Measurements from ENCODE around the gene TP73.
"Not testable (repeated sequence)": the region's sequence is repeated elsewhere in the genome, so short reads cannot be mapped to it uniquely, and the experiment has no call there.

Gene TP73

GRCh38 chr1:3717041-3717714 lies 64.9 kb downstream of the TP73 start:
- H3K9me3 ChIP-seq (ENCODE audit: insufficient read depth, low read depth, low read length), result no peaks in the 10 kb centered on the region
- H3K4me1 ChIP-seq (ENCODE audit: insufficient read depth, low read length), result peaks cover 5% of the 10 kb centered on the region; the same call in 1 of the 2 replicates
- no peaks in the 10 kb centered on the region; the same call in none of the 2 replicates for H3K27me3 ChIP-seq (ENCODE audit: insufficient read depth, low read length)
- no peak overlapping the region for H3K9ac ChIP-seq (ENCODE audit: low read depth, low read length)
- H3K27ac ChIP-seq (ENCODE audit: low read depth, low read length), result no peak overlapping the region
- H3K4me3 ChIP-seq (ENCODE audit: low read length), result no peak overlapping the region
- H3K36me3 ChIP-seq (ENCODE audit: insufficient read depth, low read length), result no peaks in the 10 kb centered on the region
- WGBS, result 65% methylated on average over 30 of the region's 33 CpGs

- Histone ChIP-seq H3K4me1 (ENCODE audit: insufficient read depth, low read length) (peaks cover 5% of the 10 kb centered on the region; the same call in 1 of the 2 replicates), H3K9me3 (ENCODE audit: insufficient read depth, low read depth, low read length) (no peaks in the 10 kb centered on the region), H3K36me3 (ENCODE audit: insufficient read depth, low read length) (no peaks in the 10 kb centered on the region), H3K27ac (ENCODE audit: low read depth, low read length) (no peak overlapping the region), H3K4me3 (ENCODE audit: low read length) (peak overlapping the region; percentile 46), H3K27me3 (ENCODE audit: insufficient read depth, low read length) (no peaks in the 10 kb centered on the region; the same call in none of the 2 replicates), H3K9ac (ENCODE audit: low read depth, low read length) (no peak overlapping the region)
- WGBS, result 15% methylated on average over 40 of the region's 40 CpGs
Measured at GRCh38 chr1:3717715-3718601, 65.6 kb downstream of the TP73 start.

- Histone ChIP-seq H3K9me3 (ENCODE audit: insufficient read depth, low read depth, low read length) (no peaks in the 10 kb centered on the region), H3K36me3 (ENCODE audit: insufficient read depth, low read length) (no peaks in the 10 kb centered on the region), H3K27me3 (ENCODE audit: insufficient read depth, low read length) (no peaks in the 10 kb centered on the region; the same call in 1 of the 2 replicates), H3K9ac (ENCODE audit: low read depth, low read length) (no peak overlapping the region), H3K27ac (ENCODE audit: low read depth, low read length) (no peak overlapping the region), H3K4me3 (ENCODE audit: low read length) (no peak overlapping the region), H3K4me1 (ENCODE audit: insufficient read depth, low read length) (peaks cover 5% of the 10 kb centered on the region; the same call in 1 of the 2 replicates)
- WGBS, result 92% methylated on average over 14 of the region's 14 CpGs
Measured at GRCh38 chr1:3718764-3719163, 66.4 kb downstream of the TP73 start.

GRCh38 chr1:3721955-3722465 lies 69.7 kb downstream of the TP73 start:
- H3K4me1 ChIP-seq (ENCODE audit: insufficient read depth, low read length), result peaks cover 5% of the 10 kb centered on the region; the same call in 1 of the 2 replicates
- H3K9me3 ChIP-seq (ENCODE audit: insufficient read depth, low read depth, low read length), result no peaks in the 10 kb centered on the region
- H3K4me3 ChIP-seq (ENCODE audit: low read length), result no peak overlapping the region
- H3K36me3 ChIP-seq (ENCODE audit: insufficient read depth, low read length), result no peaks in the 10 kb centered on the region
- no peaks in the 10 kb centered on the region; the same call in 1 of the 2 replicates for H3K27me3 ChIP-seq (ENCODE audit: insufficient read depth, low read length)
- 81% methylated on average over 20 of the region's 20 CpGs for WGBS
- H3K27ac ChIP-seq (ENCODE audit: low read depth, low read length), result no peak overlapping the region
- H3K9ac ChIP-seq (ENCODE audit: low read depth, low read length), result no peak overlapping the region

GRCh38 chr1:3722846-3723245 lies 70.5 kb downstream of the TP73 start:
- no peaks in the 10 kb centered on the region for H3K9me3 ChIP-seq (ENCODE audit: insufficient read depth, low read depth, low read length)
- H3K27ac ChIP-seq (ENCODE audit: low read depth, low read length), result no peak overlapping the region
- H3K36me3 ChIP-seq (ENCODE audit: insufficient read depth, low read length), result no peaks in the 10 kb centered on the region
- H3K27me3 ChIP-seq (ENCODE audit: insufficient read depth, low read length), result no peaks in the 10 kb centered on the region
- no peak overlapping the region for H3K4me3 ChIP-seq (ENCODE audit: low read length)
- H3K9ac ChIP-seq (ENCODE audit: low read depth, low read length), result no peak overlapping the region
- H3K4me1 ChIP-seq (ENCODE audit: insufficient read depth, low read length), result peaks cover 4% of the 10 kb centered on the region; the same call in 1 of the 2 replicates
- WGBS, result 91% methylated on average over 3 of the region's 3 CpGs

- not testable (repeated sequence) for H3K9ac ChIP-seq (ENCODE audit: low read depth, low read length); H3K4me1 ChIP-seq (ENCODE audit: insufficient read depth, low read length); H3K27ac ChIP-seq (ENCODE audit: low read depth, low read length); H3K27me3 ChIP-seq (ENCODE audit: insufficient read depth, low read length); H3K4me3 ChIP-seq (ENCODE audit: low read length); H3K9me3 ChIP-seq (ENCODE audit: insufficient read depth, low read depth, low read length); H3K36me3 ChIP-seq (ENCODE audit: insufficient read depth, low read length)
- 42% methylated on average over 18 of the region's 18 CpGs for WGBS
Measured at GRCh38 chr1:3724416-3725030, 72.2 kb downstream of the TP73 start.

GRCh38 chr1:3725366-3725765 lies 73.0 kb downstream of the TP73 start:
- H3K9ac ChIP-seq (ENCODE audit: low read depth, low read length), result no peak overlapping the region
- no peaks in the 10 kb centered on the region for H3K27me3 ChIP-seq (ENCODE audit: insufficient read depth, low read length)
- H3K36me3 ChIP-seq (ENCODE audit: insufficient read depth, low read length), result no peaks in the 10 kb centered on the region
- no peak overlapping the region for H3K4me3 ChIP-seq (ENCODE audit: low read length)
- 0 out of 2 replicates have a peak, but pooled peaks cover under 1% of the 10 kb centered on the region for H3K4me1 ChIP-seq (ENCODE audit: insufficient read depth, low read length)
- H3K27ac ChIP-seq (ENCODE audit: low read depth, low read length), result no peak overlapping the region
- no peaks in the 10 kb centered on the region for H3K9me3 ChIP-seq (ENCODE audit: insufficient read depth, low read depth, low read length)
- 93% methylated on average over 2 of the region's 2 CpGs for WGBS

GRCh38 chr1:3727042-3727824 lies 74.9 kb downstream of the TP73 start:
- 61% methylated on average over 37 of the region's 37 CpGs for WGBS
- H3K36me3 ChIP-seq (ENCODE audit: insufficient read depth, low read length), result no peaks in the 10 kb centered on the region
- H3K4me1 ChIP-seq (ENCODE audit: insufficient read depth, low read length), result no peaks in the 10 kb centered on the region
- H3K9me3 ChIP-seq (ENCODE audit: insufficient read depth, low read depth, low read length), result no peaks in the 10 kb centered on the region
- H3K9ac ChIP-seq (ENCODE audit: low read depth, low read length), result no peak overlapping the region
- H3K27ac ChIP-seq (ENCODE audit: low read depth, low read length), result no peak overlapping the region
- no peak overlapping the region for H3K4me3 ChIP-seq (ENCODE audit: low read length)
- H3K27me3 ChIP-seq (ENCODE audit: insufficient read depth, low read length), result no peaks in the 10 kb centered on the region

- Histone ChIP-seq H3K27ac (ENCODE audit: low read depth, low read length) (no peak overlapping the region), H3K27me3 (ENCODE audit: insufficient read depth, low read length) (no peaks in the 10 kb centered on the region), H3K9ac (ENCODE audit: low read depth, low read length) (no peak overlapping the region), H3K4me3 (ENCODE audit: low read length) (no peak overlapping the region), H3K36me3 (ENCODE audit: insufficient read depth, low read length) (no peaks in the 10 kb centered on the region), H3K4me1 (ENCODE audit: insufficient read depth, low read length) (no peaks in the 10 kb centered on the region), H3K9me3 (ENCODE audit: insufficient read depth, low read depth, low read length) (no peaks in the 10 kb centered on the region)
- 90% methylated on average over 31 of the region's 31 CpGs for WGBS
Measured at GRCh38 chr1:3727825-3728776, 75.8 kb downstream of the TP73 start.
